Stimulated activated CD4-positive, alpha-beta T cell treated with anti-CD3 and anti-CD28 coated beads, Interleukin-12 subunit alpha, Interleukin-12 subunit beta, amount 100 ng/mL, for 4 hours (primary cell): ENCODE data around the gene PXN.

Experiments
- DNase-seq: peaks from one replicate; pipeline ENCODE4 v3.0.0-alpha.2; 2020

The PXN gene

GRCh38 chr12:120167529-120168095 lies 97.9 kb downstream of the PXN start:
- DNase-seq = no peak

GRCh38 chr12:120164293-120164692 lies 101.2 kb downstream of the PXN start:
- no peak for DNase-seq

GRCh38 chr12:120162763-120163162 lies 102.8 kb downstream of the PXN start:
- DNase-seq = no peak

GRCh38 chr12:120161852-120162251 lies 103.7 kb downstream of the PXN start:
- DNase-seq = no peak
